Measurements from ENCODE around the gene MAST3. TPM values are rescaled to one million over a fixed set of nuclear protein-coding genes. Genes with fewer than 3 reads are reported as not detected.

Gene MAST3
- total and polyA plus RNA-seq, 2 of the 13 experiments (the other 11 are each of a cell fraction or from before 2014, with no cell fraction given): 4.1 to 4.6 TPM

GRCh38 chr19:18112989-18113478 is 15.5 kb downstream of the MAST3 start (continued):
- no peak for TF ChIP-seq ZNF652 (CRISPR knock-in tag; IDR thresholded peaks at IDR 0.05; ENCODE audit: borderline replicate concordance, low read depth)
- no peak for TF ChIP-seq ZEB1 (IDR thresholded peaks at IDR 0.05; ENCODE audit: insufficient replicate concordance, low read depth)
- peak; percentile 42; the same call in 1 of the 2 replicates for TF ChIP-seq ETV5 (CRISPR knock-in tag; IDR thresholded peaks at IDR 0.05; ENCODE audit: borderline replicate concordance)
- TF ChIP-seq ZNF841 (CRISPR knock-in tag; IDR thresholded peaks at IDR 0.05; ENCODE audit: borderline replicate concordance): no peak
- TF ChIP-seq AGO2 (optimal IDR thresholded peaks at IDR 0.05; ENCODE audit: low read depth, low read length): no peak
- no peak for TF ChIP-seq ZFP36L1 (CRISPR knock-in tag; IDR thresholded peaks at IDR 0.05)
- TF ChIP-seq NAIF1 (CRISPR knock-in tag; IDR thresholded peaks at IDR 0.05; ENCODE audit: borderline replicate concordance): no peak
- no peak for TF ChIP-seq ZNF276 (CRISPR knock-in tag; IDR thresholded peaks at IDR 0.05; ENCODE audit: low read depth)
- no peak for TF ChIP-seq RBM22 (optimal IDR thresholded peaks at IDR 0.05; ENCODE audit: low read length)
- TF ChIP-seq BRCA1 (CRISPR knock-in tag; IDR thresholded peaks at IDR 0.05): no peak
- no peak for TF ChIP-seq TCF7L2 (IDR thresholded peaks at IDR 0.05; ENCODE audit: low read depth, low read length)
- TF ChIP-seq ZMAT3 (CRISPR knock-in tag; conservative IDR thresholded peaks at IDR 0.05): no peak; the same call in 1 of the 2 replicates
- no peak for TF ChIP-seq CENPT (CRISPR knock-in tag; IDR thresholded peaks at IDR 0.05; ENCODE audit: low read depth)
- no peak for TF ChIP-seq TMF1 (CRISPR knock-in tag; IDR thresholded peaks at IDR 0.05; ENCODE audit: low read depth)
- no peak for TF ChIP-seq MIER2 (CRISPR knock-in tag; IDR thresholded peaks at IDR 0.05)
- no peak for TF ChIP-seq TERF1 (CRISPR knock-in tag; IDR thresholded peaks at IDR 0.05)
- no peak for TF ChIP-seq DDIT3 (CRISPR knock-in tag; IDR thresholded peaks at IDR 0.05)
- 0 out of 2 replicates have a peak, but pooled peaks have one; percentile 54 for TF ChIP-seq ZNF580 (CRISPR knock-in tag; IDR thresholded peaks at IDR 0.05; ENCODE audit: borderline replicate concordance, low read depth)
- TF ChIP-seq EHMT2 (IDR thresholded peaks at IDR 0.05; ENCODE audit: borderline replicate concordance, low read depth, low read length): no peak
- no peak for TF ChIP-seq NFYC (CRISPR knock-in tag; IDR thresholded peaks at IDR 0.05)
- TF ChIP-seq ZNF432 (CRISPR knock-in tag; IDR thresholded peaks at IDR 0.05; ENCODE audit: borderline replicate concordance): no peak
- TF ChIP-seq ZNF749 (CRISPR knock-in tag; IDR thresholded peaks at IDR 0.05; ENCODE audit: borderline replicate concordance): no peak
- no peak for TF ChIP-seq CBX5 (CRISPR knock-in tag; IDR thresholded peaks at IDR 0.05; ENCODE audit: borderline replicate concordance)
- TF ChIP-seq MED1 (CRISPR knock-in tag; IDR thresholded peaks at IDR 0.05): 0 out of 2 replicates have a peak, but pooled peaks have one; percentile 22
- TF ChIP-seq GPN1 (CRISPR knock-in tag; IDR thresholded peaks at IDR 0.05; ENCODE audit: borderline replicate concordance): no peak
- no peak for TF ChIP-seq AKAP8 (CRISPR knock-in tag; IDR thresholded peaks at IDR 0.05)

All from HepG2 (cell line).